NOMO-1 treated with dmso at 0.1 percent for 144 hours (cell line): ENCODE measurements around the gene MTARC2.
A peak's percentile ranks its signal among the peaks of the same experiment; 100 is the strongest.

ENCODE experiments used
- DNase-seq: peaks from one replicate; lab custom pipeline; 2025; ENCODE audit not compliant: unreplicated experiment; lab: John Stamatoyannopoulos, UW

Gene MTARC2

GRCh38 chr1:220767312-220768125 lies 19.4 kb downstream of the MTARC2 start:
- no peak for DNase-seq

GRCh38 chr1:220768126-220768601 lies 20.0 kb downstream of the MTARC2 start:
- no peak for DNase-seq

GRCh38 chr1:220769205-220769604 lies 21.1 kb downstream of the MTARC2 start:
- DNase-seq = no peak

GRCh38 chr1:220770245-220770913 lies 22.3 kb downstream of the MTARC2 start:
- no peak for DNase-seq

- DNase-seq = no peak
Observed at GRCh38 chr1:220772846-220773245, 24.7 kb downstream of the MTARC2 start.

GRCh38 chr1:220775240-220775853 lies 27.2 kb downstream of the MTARC2 start:
- DNase-seq = no peak

- no peak for DNase-seq
Observed at GRCh38 chr1:220776254-220776653, 28.1 kb downstream of the MTARC2 start.

GRCh38 chr1:220776720-220777326 lies 28.7 kb downstream of the MTARC2 start:
- no peak for DNase-seq

- no peak for DNase-seq
Observed at GRCh38 chr1:220783453-220783852, 35.3 kb downstream of the MTARC2 start.

GRCh38 chr1:220784751-220785150 lies 36.6 kb downstream of the MTARC2 start:
- DNase-seq = no peak

- no peak for DNase-seq
Observed at GRCh38 chr1:220785166-220786056, 37.3 kb downstream of the MTARC2 start.

- DNase-seq = no peak
Observed at GRCh38 chr1:220786057-220786336, 37.9 kb downstream of the MTARC2 start.

- peak; percentile 72 for DNase-seq
Observed at GRCh38 chr1:220786337-220787068, 38.4 kb downstream of the MTARC2 start, which contains the start of gene MTARC1. Gene MTARC1 (plus strand): TSS chr1:220786913. CDS start chr1:220786945, 32 bp downstream.

- peak; percentile 30 for DNase-seq
Observed at GRCh38 chr1:220787069-220787619, 39.0 kb downstream of the MTARC2 start.

GRCh38 chr1:220788900-220789299 lies 40.8 kb downstream of the MTARC2 start:
- DNase-seq = no peak

- DNase-seq = peak; percentile 42
Observed at GRCh38 chr1:220789532-220790147, 41.5 kb downstream of the MTARC2 start.

- DNase-seq = no peak
Observed at GRCh38 chr1:220791285-220791684, 43.2 kb downstream of the MTARC2 start.

GRCh38 chr1:220791956-220792355 lies 43.8 kb downstream of the MTARC2 start:
- DNase-seq = no peak

GRCh38 chr1:220796530-220796929 lies 48.4 kb downstream of the MTARC2 start:
- no peak for DNase-seq
